WTC11 (cell line): ENCODE results near the gene STXBP6.

Experiments used
- CTCF ChIP-seq: fragments of 200-600 bp; IDR thresholded peaks from 2 replicates; pipeline ENCODE4 v1.8.0; 2022; ENCODE audit warnings: antibody characterized with exemption
- ETV6 ChIP-seq: sonication (generic); formaldehyde crosslinking; IDR thresholded peaks from 2 replicates; pipeline ENCODE4 v1.8.1; 2022; ENCODE audit warnings: mild to moderate bottlenecking, missing genetic modification reagents
- ZNF671 ChIP-seq: fragments of 250-450 bp; sonication (Bioruptor Pico); IDR thresholded peaks from 2 replicates; pipeline ENCODE4 v1.8.0; 2021; ENCODE audit warnings: mild to moderate bottlenecking
- TF ChIP-seq, protein P1 (sequence below): sonication (generic); formaldehyde crosslinking; IDR thresholded peaks from 2 replicates; pipeline ENCODE4 v1.8.0; 2022; ENCODE audit warnings: mild to moderate bottlenecking, missing genetic modification reagents

DNA sequence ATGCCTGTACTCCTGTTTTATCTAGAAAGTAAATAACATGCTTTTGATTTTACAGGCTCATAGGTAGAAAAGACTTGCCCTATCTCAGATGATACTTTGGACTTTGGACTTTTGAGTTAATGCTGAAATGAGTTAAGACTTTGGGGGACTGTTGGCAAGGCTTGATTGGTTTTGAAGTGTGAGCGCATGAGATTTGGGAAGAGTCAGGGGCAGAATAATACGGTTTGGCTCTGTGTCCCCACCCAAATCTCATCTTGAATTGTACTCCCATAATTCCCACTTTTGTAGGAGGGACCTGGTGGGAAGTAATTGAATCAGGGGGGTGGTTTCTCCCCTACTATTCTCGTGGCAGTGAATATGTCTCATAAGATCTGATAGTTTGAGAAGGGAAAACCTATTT is 259.8 kb downstream of the STXBP6 start:
- TF ChIP-seq CTCF (no peak), ETV6 (CRISPR knock-in tag) (no peak), ZNF671 (no peak)
- TF ChIP-seq, protein P1, sequence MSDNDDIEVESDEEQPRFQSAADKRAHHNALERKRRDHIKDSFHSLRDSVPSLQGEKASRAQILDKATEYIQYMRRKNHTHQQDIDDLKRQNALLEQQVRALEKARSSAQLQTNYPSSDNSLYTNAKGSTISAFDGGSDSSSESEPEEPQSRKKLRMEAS, result no peak
